ENCODE measurements around the gene SGCD.

Gene SGCD

DNA sequence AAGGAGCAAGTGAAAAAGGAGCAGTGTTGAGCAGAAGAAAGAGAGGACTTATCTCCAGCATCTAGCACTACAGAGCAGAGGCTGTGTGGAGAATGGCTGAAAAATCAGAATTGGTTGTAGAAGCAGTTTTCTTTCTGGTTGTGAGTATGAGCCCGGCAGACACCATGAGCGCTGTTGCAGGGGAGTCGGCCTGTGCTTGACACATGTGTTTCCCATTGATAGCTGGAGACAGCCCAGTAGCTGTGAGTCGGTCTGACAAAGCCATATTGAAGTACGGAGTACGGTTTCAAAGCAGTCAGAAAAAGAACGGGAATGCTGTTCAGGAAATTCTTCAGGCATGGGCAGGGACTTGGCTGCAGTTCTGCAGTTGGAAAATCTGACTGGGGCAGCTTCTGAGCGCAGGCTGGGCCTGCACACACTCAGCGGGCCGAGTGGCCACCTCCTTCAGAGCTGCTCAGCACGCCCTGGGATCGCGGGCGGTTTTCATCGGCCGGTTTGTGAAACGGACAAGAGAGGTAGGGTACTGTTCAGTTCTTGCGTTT is at the start of gene SGCD:
SGCD (plus strand) TSS at position 447 of the 542 bp plus-strand sequence.
- peak within 1 kb of the TSS; percentile 57 to 58 for H3K4me3 ChIP-seq
- no peaks in the 10 kb centered on the region for H3K9me3 ChIP-seq
- H3K27ac ChIP-seq: peak within 1 kb of the TSS; percentile 71 to 85
- TF ChIP-seq CTCF (IDR thresholded peaks at IDR 0.05): no peak
- DNase-seq: peak; percentile 60 to 87
- intact Hi-C loops (cut with DNase I; ENCODE audit: low total_unique reads): no loop called here
- peaks cover 0 to 31% (median 14%) of the 10 kb centered on the region in 4 donors for H3K4me1 ChIP-seq
- no peaks in the 10 kb centered on the region for H3K36me3 ChIP-seq
- H3K27me3 ChIP-seq: no peaks in the 10 kb centered on the region

DNA sequence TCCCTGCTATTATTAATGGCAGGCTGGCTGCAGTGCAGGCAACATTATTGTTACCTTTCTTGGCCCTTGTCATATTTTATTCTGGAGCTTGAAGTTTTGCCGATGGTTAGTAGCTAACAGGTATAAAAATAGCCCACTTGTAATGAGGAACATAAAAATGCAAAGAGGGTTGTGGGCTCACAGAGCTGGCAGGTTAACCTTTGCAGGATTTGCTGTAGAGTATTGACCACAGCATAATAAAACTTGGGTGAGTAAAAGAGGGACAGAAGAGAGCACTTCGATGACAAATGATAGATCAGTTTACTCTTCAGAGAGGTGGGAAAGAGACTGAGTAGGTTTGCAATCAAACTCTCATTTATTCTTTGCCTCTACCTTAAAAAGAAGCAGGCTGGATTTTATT is 49.7 kb upstream of the SGCD start:
- H3K27ac ChIP-seq: no peak overlapping the region
- no peaks in the 10 kb centered on the region for H3K9me3 ChIP-seq
- intact Hi-C loops (cut with DNase I; ENCODE audit: low total_unique reads): no loop called here
- TF ChIP-seq CTCF (IDR thresholded peaks at IDR 0.05): no peak
- peaks cover 0 to 11% (median 0%) of the 10 kb centered on the region in 4 donors for H3K4me1 ChIP-seq
- no peak for DNase-seq
- H3K27me3 ChIP-seq: no peaks in the 10 kb centered on the region
- no peaks in the 10 kb centered on the region for H3K36me3 ChIP-seq
- no peak overlapping the region for H3K4me3 ChIP-seq

- no peak overlapping the region for H3K4me3 ChIP-seq
- no peak for TF ChIP-seq CTCF (IDR thresholded peaks at IDR 0.05)
- H3K4me1 ChIP-seq: no peaks in the 10 kb centered on the region
- intact Hi-C loops (cut with DNase I; ENCODE audit: low total_unique reads): no loop called here
- no peaks in the 10 kb centered on the region for H3K9me3 ChIP-seq
- DNase-seq: no peak
- H3K36me3 ChIP-seq: no peaks in the 10 kb centered on the region
- no peak overlapping the region for H3K27ac ChIP-seq
- H3K27me3 ChIP-seq: no peaks in the 10 kb centered on the region
These were observed 31.5 kb upstream of the SGCD start for GRCh38 chr5:156295431-156295830.

- no peak for DNase-seq
- no peaks in the 10 kb centered on the region for H3K36me3 ChIP-seq
- H3K9me3 ChIP-seq: peaks cover 0 to 9% (median 3%) of the 10 kb centered on the region in 3 donors
- TF ChIP-seq CTCF (IDR thresholded peaks at IDR 0.05): no peak
- no peaks in the 10 kb centered on the region for H3K27me3 ChIP-seq
- intact Hi-C loops (cut with DNase I; ENCODE audit: low total_unique reads): no loop called here
- no peaks in the 10 kb centered on the region for H3K4me1 ChIP-seq
- no peak overlapping the region for H3K4me3 ChIP-seq
- H3K27ac ChIP-seq: no peak overlapping the region
These were observed 16.8 kb upstream of the SGCD start for GRCh38 chr5:156310115-156310514.

DNA sequence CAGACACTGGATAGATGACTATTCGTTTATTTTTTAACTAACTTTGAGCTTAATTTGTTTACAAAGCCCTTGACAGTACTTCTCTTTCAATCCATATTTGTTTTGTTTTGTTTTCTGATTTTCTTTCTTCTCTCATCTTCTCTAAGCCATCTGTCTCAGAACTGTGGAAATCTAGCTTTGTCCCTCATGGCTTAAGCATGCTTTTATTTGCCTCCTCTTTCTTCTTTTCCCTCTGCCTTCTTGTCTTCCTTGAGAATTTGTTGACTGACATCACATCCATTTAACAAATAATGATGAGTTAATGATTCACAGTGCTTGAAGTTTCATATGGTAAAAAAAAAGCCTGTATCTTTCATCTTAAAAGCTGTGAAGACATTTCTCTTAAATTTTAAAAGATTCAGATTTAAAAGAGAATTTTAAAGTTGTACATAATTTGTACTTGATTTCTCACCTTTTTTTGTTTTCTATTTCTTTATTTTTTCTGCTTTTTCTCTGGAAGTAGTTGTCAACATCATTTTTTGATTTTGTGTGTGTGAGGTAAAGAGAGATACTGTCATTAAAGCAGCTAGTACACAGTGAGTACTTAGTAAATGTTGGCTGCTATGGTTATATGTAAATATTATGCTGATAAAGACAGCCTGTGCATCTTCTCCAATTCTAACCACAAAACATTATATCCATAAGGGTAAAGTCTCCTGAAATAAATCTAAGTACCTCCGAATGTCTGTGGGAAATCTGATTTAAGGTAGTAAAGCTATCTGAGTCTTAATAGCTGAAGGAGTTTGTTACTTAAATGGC is 13.9 kb upstream of the SGCD start:
- Histone ChIP-seq H3K27ac (no peak overlapping the region), H3K4me3 (no peak overlapping the region), H3K36me3 (no peaks in the 10 kb centered on the region), H3K4me1 (no peaks in the 10 kb centered on the region), H3K27me3 (no peaks in the 10 kb centered on the region), H3K9me3 (no peaks in the 10 kb centered on the region)
- no peak for DNase-seq
- no peak for TF ChIP-seq CTCF (IDR thresholded peaks at IDR 0.05)
- intact Hi-C loops (cut with DNase I; ENCODE audit: low total_unique reads): no loop called here

Measured in tibial artery (tissue), 4 donors.